IPS-18a (cell line): Measurements from ENCODE around the gene ASIP.
A peak's percentile ranks its signal among the peaks of the same experiment; 100 is the strongest.
"Not testable (repeated sequence)": the region's sequence is repeated elsewhere in the genome, so short reads cannot be mapped to it uniquely, and the experiment has no call there.

Experiments used
- H3K27ac ChIP-seq: one replicate; pipeline ENCODE4 v1.5.1; 2013; ENCODE audit warnings: low read length
- H3K27me3 ChIP-seq: one replicate; pipeline ENCODE4 v1.6.1; 2013; ENCODE audit warnings: mild to moderate bottlenecking, low read length; ENCODE audit not compliant: control insufficient read depth, insufficient read depth
- H3K36me3 ChIP-seq: one replicate; pipeline ENCODE4 v1.6.1; 2013; ENCODE audit warnings: low read depth, low read length; ENCODE audit not compliant: control insufficient read depth
- H3K4me1 ChIP-seq: one replicate; pipeline ENCODE4 v1.6.1; 2013; ENCODE audit warnings: low read depth, low read length; ENCODE audit not compliant: control insufficient read depth
- H3K4me3 ChIP-seq: one replicate; pipeline ENCODE4 v1.5.1; 2013; ENCODE audit warnings: low read length
- H3K9ac ChIP-seq: one replicate; pipeline ENCODE4 v1.6.1; 2013; ENCODE audit warnings: mild to moderate bottlenecking, low read length, moderate library complexity
- H3K9me3 ChIP-seq: one replicate; pipeline ENCODE4 v1.6.1; 2013; ENCODE audit warnings: low read depth, low read length; ENCODE audit not compliant: control insufficient read depth

Gene ASIP

DNA sequence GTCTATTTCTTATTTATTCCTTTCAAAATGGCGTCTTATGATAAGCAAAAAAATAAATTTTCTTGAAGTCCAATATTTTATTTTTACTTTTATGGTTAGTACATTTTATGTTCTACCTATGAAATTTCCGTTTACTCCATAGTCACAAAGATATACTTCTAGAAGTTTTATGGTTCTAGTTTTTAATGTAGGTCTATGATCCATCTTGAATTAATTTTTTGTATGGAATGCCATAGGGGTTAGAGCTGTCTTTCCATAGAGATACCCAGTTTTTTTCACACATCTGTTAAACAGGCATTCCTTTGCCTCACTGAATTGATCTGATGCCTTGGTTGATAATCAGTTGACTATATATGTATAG is 24.9 kb upstream of the ASIP start:
- Histone ChIP-seq H3K9ac (peak overlapping the region; percentile 9), H3K27ac (no peak overlapping the region), H3K4me3 (peak overlapping the region; percentile 56)

DNA sequence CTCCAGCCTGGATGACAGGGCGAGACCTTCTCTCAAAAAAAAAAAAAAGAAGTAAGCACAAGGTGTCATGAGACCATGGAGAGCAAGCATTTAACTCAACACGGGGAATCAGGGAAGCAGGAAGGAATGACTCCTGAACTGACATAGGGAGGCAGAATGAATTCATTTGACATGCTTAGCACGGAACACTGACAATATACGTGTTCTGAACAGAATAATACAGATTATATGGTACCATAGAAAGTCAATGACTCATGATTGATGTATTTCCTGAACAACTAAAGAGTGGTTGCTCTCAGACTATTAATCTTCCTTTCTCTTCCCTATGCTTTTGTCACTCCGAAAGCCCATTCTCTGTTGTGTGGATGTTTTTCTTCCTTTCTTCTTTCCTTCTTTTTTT is 20.7 kb upstream of the ASIP start:
- H3K36me3 ChIP-seq, result no peaks in the 10 kb centered on the region
- H3K9me3 ChIP-seq, result no peaks in the 10 kb centered on the region
- H3K9ac ChIP-seq, result no peak overlapping the region
- H3K4me3 ChIP-seq, result no peak overlapping the region
- peaks cover 22% of the 10 kb centered on the region for H3K27me3 ChIP-seq
- H3K27ac ChIP-seq, result no peak overlapping the region
- H3K4me1 ChIP-seq, result peaks cover 4% of the 10 kb centered on the region

More for the DNA sequence above, 24.9 kb upstream of the ASIP start:
- Histone ChIP-seq H3K4me1 (peaks cover 4% of the 10 kb centered on the region), H3K9me3 (peaks cover 3% of the 10 kb centered on the region), H3K27me3 (peaks cover 45% of the 10 kb centered on the region), H3K36me3 (no peaks in the 10 kb centered on the region)

DNA sequence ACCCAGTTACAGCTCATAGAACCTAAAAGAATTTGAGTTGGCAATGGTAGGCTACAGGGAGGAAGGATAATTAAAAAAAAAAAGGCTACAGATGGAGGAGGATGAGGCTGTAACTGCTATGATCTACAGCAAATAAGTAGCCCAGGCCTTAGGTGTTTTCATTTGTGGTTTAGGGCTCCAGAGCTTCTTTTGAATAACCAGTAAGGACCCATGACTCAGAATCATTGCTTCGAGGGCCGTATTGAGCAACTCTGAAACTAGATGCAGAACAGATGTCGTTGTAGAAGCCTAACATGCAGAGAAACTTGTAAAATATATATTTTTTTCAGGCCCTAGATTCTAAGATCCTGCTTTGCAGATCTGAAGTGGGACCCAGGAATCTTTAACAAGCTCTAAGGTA is 19.0 kb upstream of the ASIP start:
- no peaks in the 10 kb centered on the region for H3K36me3 ChIP-seq
- H3K9me3 ChIP-seq, result no peaks in the 10 kb centered on the region
- H3K9ac ChIP-seq, result no peak overlapping the region
- no peaks in the 10 kb centered on the region for H3K4me1 ChIP-seq
- H3K27ac ChIP-seq, result no peak overlapping the region
- H3K27me3 ChIP-seq, result peaks cover 8% of the 10 kb centered on the region
- H3K4me3 ChIP-seq, result no peak overlapping the region

DNA sequence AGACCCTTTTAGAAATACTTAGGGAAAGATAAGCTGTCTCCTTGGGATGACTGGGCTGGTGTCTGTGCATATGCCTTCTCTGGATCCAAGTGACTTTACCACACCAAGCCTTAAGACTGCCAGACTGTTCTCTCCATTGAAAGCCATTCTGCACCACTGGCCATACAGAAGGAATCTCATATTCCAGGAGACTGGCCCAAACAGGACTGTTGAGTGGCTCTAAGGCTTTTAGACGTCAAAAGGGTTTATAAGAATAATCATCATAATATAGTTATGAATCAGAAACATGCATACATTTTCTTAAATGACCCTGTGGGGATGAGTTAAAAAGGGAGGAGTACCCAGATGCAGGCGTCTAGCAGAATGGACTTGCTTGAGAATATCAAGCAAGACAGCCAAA is 17.0 kb upstream of the ASIP start:
- H3K9me3 ChIP-seq, H3K36me3 ChIP-seq, H3K27ac ChIP-seq, H3K4me1 ChIP-seq, H3K27me3 ChIP-seq, H3K4me3 ChIP-seq, H3K9ac ChIP-seq: not testable (repeated sequence)

DNA sequence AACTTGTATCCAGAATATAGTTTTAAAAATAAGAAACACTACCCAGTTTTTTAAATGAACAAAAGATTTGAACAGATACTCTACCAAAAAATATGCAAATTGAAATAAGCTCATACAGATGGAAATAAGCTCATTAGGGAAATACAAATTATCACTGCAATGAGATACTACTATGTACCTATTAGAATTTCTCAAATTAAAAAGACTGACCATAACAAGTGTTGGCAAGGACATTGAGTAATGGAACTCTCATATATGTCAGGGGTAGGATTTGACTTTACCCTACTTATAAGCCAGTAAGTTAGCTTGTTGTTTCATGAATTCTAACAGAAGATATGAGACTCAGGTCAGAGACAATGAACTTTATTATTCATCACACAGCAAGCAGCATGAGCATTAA is 9.6 kb upstream of the ASIP start:
- no peaks in the 10 kb centered on the region for H3K4me1 ChIP-seq
- no peak overlapping the region for H3K9ac ChIP-seq
- no peaks in the 10 kb centered on the region for H3K36me3 ChIP-seq
- H3K4me3 ChIP-seq, result no peak overlapping the region
- H3K27me3 ChIP-seq, result no peaks in the 10 kb centered on the region
- no peak overlapping the region for H3K27ac ChIP-seq
- H3K9me3 ChIP-seq, result no peaks in the 10 kb centered on the region

DNA sequence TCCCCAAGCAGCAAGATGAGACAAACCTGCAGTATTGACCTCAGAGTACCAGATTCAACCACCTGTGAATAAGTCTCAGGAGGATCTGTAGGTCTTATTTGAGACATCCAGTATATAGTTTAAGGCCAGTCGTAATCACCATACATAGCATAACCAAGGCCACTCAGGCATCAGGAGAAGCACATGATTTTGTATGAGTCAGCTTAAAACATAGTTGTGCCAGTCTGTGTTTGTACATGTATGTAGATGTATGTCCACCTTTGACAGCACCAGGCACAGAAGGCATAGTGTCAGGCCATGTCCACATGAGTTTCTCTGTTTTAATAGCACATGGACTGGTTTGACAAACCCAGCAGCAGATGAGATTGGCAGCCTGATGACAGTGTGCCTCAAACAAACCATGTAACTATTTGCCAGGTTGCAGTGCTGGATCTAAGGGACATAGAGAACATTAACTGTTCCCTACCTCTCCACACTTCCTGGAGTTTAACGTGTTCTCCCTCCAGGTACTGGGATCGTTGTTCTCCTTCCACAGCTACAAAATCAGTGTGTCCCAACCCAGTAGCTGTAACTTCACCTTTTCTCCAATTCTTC is 8.6 kb upstream of the ASIP start:
- no peaks in the 10 kb centered on the region for H3K36me3 ChIP-seq
- no peak overlapping the region for H3K4me3 ChIP-seq
- H3K27me3 ChIP-seq, result no peaks in the 10 kb centered on the region
- H3K9me3 ChIP-seq, result no peaks in the 10 kb centered on the region
- H3K9ac ChIP-seq, result no peak overlapping the region
- no peaks in the 10 kb centered on the region for H3K4me1 ChIP-seq
- no peak overlapping the region for H3K27ac ChIP-seq

DNA sequence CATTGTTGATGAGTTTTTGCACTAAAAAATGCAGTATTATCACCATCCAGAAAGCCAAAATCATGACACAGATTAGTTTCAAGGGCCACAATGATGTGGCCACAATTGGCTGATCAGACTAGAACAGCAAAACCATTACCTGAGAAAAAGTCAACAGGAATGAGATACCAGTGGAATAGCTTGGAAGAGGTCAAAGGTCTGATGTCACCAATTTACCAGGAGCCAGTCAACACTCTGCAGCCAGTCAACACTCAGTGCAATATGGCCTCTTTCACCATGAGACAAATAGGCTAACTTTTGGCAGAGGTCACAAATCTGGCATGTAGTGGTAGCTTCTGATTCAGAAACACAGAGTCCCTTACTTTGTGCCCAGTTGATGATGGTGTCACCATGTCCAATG is 7.5 kb upstream of the ASIP start:
- no peaks in the 10 kb centered on the region for H3K4me1 ChIP-seq
- no peak overlapping the region for H3K9ac ChIP-seq
- H3K9me3 ChIP-seq, result no peaks in the 10 kb centered on the region
- no peak overlapping the region for H3K27ac ChIP-seq
- no peaks in the 10 kb centered on the region for H3K27me3 ChIP-seq
- H3K4me3 ChIP-seq, result no peak overlapping the region
- H3K36me3 ChIP-seq, result no peaks in the 10 kb centered on the region

DNA sequence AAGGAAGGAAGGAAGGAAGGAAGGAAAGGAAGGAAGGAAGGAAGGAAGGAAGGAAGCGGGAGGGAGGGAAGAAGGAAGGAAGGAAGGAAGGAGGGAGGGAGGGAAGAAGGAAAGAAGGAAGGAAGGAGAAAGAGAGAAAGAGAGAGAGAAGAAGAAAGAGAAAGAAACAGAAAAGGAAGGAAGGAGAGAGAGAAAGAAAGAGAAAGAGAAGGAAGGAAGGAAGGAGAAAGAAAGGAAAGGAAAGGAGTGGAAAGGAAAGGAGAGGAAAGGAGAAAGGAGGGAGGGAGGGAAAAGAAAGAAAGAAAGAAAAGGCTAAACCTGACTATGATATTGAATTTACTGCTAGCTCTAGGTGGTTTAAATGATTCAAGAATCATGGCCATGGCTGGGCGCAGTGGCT is 5.3 kb upstream of the ASIP start:
- Histone ChIP-seq H3K27me3 (no peaks in the 10 kb centered on the region), H3K9ac (no peak overlapping the region), H3K4me1 (no peaks in the 10 kb centered on the region), H3K9me3 (no peaks in the 10 kb centered on the region), H3K4me3 (no peak overlapping the region), H3K27ac (no peak overlapping the region), H3K36me3 (no peaks in the 10 kb centered on the region)

DNA sequence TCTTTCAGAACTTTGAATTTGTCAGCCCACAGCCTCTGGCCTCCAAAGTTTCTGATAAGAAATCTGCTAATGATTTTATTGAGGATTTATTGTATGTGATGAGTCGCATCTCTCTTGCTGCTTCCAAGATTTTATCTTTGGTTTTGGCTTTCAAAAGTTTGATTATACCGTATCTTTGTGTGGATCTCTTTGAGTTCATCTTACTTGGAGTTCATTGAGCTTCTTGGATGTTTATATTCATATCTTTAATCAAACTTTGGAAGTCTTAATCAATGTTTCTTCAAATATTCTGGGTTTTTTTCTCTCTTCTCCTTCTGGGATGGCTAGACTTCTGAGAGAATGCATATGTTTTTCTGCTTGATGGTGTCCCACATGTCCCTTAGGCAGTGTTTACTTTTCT is 3.3 kb upstream of the ASIP start:
- no peak overlapping the region for H3K27ac ChIP-seq
- no peak overlapping the region for H3K9ac ChIP-seq
- H3K27me3 ChIP-seq, result no peaks in the 10 kb centered on the region
- no peak overlapping the region for H3K4me3 ChIP-seq
- H3K9me3 ChIP-seq, result no peaks in the 10 kb centered on the region
- no peaks in the 10 kb centered on the region for H3K36me3 ChIP-seq
- no peaks in the 10 kb centered on the region for H3K4me1 ChIP-seq

DNA sequence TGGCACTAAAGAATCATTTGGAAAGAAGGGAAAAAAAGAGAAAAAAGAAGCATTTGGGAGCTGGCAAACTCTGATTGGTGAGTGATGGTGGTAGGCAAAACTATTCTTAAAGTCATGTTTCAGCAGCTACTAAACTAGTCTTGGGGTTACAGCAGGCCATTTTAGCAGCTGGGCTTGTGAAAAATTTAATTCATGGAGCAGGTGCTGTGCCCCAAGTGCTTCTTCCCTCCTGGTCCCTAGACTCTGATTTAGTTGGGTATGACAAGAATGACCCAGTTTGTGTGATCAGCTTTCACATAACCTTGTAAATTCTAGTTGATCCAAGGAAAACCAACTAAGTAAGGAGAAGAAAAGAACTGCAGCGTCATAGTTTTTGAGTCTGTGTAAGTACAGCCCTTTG is 1.1 kb upstream of the ASIP start:
- Histone ChIP-seq H3K4me3 (no peak overlapping the region), H3K27ac (no peak overlapping the region), H3K9ac (no peak overlapping the region), H3K36me3 (no peaks in the 10 kb centered on the region), H3K27me3 (no peaks in the 10 kb centered on the region), H3K9me3 (no peaks in the 10 kb centered on the region), H3K4me1 (no peaks in the 10 kb centered on the region)

DNA sequence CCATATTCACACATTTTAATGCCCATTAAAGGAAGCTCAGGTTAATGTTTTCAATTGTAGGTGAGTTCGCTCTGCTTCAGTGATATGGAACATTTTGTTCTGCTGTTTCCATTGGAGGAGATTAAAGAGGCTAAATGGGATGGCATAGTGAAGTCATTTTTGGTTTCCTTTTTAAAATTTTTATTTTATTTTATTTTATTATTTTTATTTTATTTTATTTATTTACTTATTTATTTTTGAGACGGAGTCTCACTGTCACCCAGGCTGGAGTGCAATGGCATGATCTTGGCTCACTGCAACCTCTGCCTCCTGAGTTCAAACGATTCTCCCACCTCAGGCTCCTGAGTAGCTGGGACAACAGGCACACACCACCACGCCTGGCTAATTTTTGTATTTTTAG is 792 bp downstream of the ASIP start:
- H3K36me3 ChIP-seq, H3K9me3 ChIP-seq, H3K27ac ChIP-seq, H3K9ac ChIP-seq, H3K4me3 ChIP-seq, H3K27me3 ChIP-seq, H3K4me1 ChIP-seq: not testable (repeated sequence)

DNA sequence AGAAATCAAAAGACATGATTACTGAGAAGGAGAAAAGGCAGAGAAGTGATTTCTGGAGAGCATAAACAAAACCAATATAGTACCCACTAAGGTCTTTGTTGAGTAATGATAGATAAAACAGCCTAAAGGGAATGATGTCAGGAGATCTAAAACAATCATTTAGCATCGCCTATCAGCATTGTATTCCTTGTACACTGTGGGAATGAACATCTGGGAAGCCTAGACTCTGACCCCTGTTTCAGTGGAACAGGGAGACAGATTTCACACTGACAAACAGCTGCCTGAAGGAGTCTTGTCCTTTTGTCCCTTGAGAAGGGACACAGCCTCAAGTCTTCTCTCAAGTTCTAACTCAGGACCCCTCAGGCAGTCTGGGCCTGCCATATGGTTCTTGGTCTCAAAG is 1.7 kb downstream of the ASIP start:
- Histone ChIP-seq H3K4me3 (no peak overlapping the region), H3K27ac (no peak overlapping the region), H3K9me3 (no peaks in the 10 kb centered on the region), H3K27me3 (no peaks in the 10 kb centered on the region), H3K9ac (no peak overlapping the region), H3K36me3 (no peaks in the 10 kb centered on the region), H3K4me1 (no peaks in the 10 kb centered on the region)
